Measurements from ENCODE around the gene TPP2.

Gene TPP2

DNA sequence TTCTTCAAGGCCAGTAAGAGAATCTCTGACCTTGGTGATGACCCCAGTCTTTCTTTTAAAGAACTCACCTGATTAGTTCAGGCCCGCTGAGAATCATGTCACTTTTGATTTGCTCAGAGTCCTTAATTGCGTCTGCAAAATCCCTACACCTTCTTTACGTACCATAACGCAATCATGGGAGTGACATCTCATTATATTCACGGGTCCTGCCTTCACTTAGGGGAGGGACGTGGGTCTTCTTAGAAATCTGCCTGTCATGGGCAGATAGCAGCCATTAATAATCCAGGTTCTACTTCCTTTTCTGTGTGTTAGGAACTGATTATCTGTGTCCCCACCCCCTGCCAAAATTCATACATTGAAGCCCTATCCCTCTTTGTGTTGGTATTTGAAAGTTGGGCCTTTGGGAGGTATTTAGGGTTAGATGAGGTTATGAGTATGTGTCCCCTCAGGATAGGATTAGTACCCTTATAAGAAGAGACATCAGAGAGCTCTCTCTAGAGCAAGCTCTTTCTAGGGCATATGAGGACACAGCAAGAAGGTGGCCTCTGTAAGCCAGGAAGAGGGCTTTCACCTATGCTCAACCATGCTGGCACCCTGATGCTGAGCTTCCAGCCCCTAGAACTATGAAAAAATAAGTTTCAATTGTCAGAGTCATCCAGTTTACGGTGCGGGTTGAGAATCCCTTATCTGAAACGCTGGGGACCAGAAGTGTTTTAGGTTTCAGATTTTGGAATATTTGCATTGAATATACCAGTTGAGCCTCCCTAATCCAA, 9.9 kb downstream of the TPP2 start:
- no peaks in the 10 kb centered on the region for H3K27me3 ChIP-seq (ENCODE audit: insufficient read depth, low read length)
- no peak overlapping the region for H3K4me3 ChIP-seq (ENCODE audit: low read length)
- H3K36me3 ChIP-seq (ENCODE audit: insufficient read depth, low read length), result peaks cover 61% of the 10 kb centered on the region
- no peak overlapping the region for H2AFZ ChIP-seq (ENCODE audit: low read depth, low read length)
- H3K4me1 ChIP-seq (ENCODE audit: insufficient read depth, low read length), result peaks cover 15% of the 10 kb centered on the region
- H3K9me3 ChIP-seq (ENCODE audit: low read length), result no peaks in the 10 kb centered on the region

DNA sequence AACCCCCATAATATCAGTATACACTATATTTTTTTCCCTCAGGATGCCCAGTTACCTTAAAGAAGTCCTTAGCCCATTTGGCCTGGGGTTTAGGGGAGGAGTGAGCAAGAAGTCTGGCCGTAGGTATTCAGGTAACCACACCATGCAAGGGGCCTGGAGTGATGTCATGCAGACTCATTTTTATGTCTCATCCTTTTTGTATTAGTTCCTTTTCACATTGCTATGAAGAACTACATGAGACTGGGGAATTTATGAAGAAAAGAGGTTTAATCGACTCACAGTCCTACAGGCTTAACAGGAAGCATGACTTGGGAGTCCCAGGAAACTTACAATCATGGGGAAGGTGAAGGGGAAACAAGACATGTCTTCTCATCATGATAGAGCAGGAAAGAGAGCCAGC, 12.2 kb downstream of the TPP2 start:
- Histone ChIP-seq H3K4me1 (ENCODE audit: insufficient read depth, low read length) (no peaks in the 10 kb centered on the region), H3K27me3 (ENCODE audit: insufficient read depth, low read length) (no peaks in the 10 kb centered on the region), H3K36me3 (ENCODE audit: insufficient read depth, low read length) (peaks cover 56% of the 10 kb centered on the region), H3K9me3 (ENCODE audit: low read length) (no peaks in the 10 kb centered on the region), H3K4me3 (ENCODE audit: low read length) (no peak overlapping the region), H2AFZ (ENCODE audit: low read depth, low read length) (no peak overlapping the region)

DNA sequence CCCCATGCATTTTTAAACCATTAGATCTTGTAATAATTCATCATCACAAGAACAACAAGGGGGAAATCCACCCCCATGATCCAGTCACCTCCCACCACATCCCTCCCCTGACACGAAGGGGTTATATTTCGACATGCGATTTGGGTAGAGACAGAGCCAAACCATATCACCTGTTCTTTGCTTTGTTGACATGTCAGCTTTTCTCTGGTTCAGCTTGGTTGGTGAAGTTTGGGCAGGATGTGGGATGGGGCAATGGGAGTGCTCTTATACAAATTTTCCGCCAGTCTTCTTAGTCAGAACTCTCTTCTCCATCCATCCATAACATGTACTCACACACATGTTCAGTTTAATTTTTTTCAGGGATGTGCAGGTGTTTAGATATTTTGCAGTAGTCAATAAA, 12.9 kb downstream of the TPP2 start:
- H2AFZ ChIP-seq (ENCODE audit: low read depth, low read length), result no peak overlapping the region
- H3K9me3 ChIP-seq (ENCODE audit: low read length), result no peaks in the 10 kb centered on the region
- H3K4me1 ChIP-seq (ENCODE audit: insufficient read depth, low read length), result no peaks in the 10 kb centered on the region
- H3K4me3 ChIP-seq (ENCODE audit: low read length), result no peak overlapping the region
- peaks cover 60% of the 10 kb centered on the region for H3K36me3 ChIP-seq (ENCODE audit: insufficient read depth, low read length)
- H3K27me3 ChIP-seq (ENCODE audit: insufficient read depth, low read length), result no peaks in the 10 kb centered on the region

DNA sequence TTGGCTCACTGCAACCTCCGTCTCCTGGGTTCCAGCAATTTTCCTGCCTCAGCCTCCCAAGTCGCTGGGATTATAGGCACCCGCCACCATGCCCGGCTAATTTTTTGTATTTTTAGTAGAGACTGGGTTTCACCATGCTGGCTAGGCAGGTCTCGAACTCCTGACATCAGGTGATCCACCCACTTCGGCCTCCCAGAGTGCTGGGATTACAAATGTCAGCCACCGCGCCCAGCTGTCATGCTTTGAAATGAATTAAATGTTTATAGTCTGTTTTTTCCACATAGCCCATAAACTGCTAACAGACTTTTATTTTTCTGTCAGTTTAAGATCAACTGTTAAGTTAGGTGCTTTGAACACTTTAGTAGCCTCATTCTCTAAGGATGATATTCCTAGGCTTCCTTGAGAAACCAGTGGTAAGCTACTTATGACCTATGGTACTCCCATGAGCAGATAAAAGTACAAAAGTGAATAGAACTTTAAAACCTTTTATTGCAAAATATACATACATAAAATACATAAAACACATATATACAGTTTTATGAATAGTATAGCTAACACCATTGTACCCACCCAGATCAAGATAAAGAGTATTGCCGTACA, 13.6 kb downstream of the TPP2 start:
- H3K9me3 ChIP-seq (ENCODE audit: low read length), result no peaks in the 10 kb centered on the region
- peaks cover 60% of the 10 kb centered on the region for H3K36me3 ChIP-seq (ENCODE audit: insufficient read depth, low read length)
- H3K4me1 ChIP-seq (ENCODE audit: insufficient read depth, low read length), result no peaks in the 10 kb centered on the region

DNA sequence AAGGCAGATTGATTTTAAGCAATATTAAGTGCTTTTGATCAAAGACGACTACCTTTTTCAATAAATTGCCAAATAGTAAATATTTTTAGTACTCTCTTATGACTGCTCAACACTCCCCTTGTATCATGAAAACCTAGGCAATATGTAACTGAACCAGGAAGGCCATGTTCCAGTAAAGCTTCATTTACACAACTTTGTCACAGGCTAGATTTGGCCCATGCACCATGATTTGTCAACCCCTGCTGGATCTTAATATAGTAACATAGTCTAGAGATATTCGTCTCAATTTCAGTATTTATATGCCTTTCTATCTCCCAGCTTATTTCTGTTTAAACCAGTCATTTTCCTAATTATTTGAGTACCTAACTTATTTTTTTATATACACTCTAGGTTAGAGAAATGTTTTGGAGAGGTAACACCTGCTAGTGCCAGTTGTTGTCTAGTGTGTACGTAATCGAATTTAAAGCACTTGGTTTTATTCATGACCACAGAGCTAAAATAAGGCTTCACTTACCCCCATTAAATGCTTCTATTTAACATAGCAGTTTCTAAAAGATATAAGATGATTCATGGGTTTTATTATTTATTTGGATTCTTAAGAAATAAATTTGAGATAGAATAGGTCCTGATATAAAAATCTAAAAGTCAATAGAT, 21.0 kb downstream of the TPP2 start:
- no peak overlapping the region for H3K4me3 ChIP-seq (ENCODE audit: low read length)
- peaks cover 75% of the 10 kb centered on the region for H3K36me3 ChIP-seq (ENCODE audit: insufficient read depth, low read length)
- no peak overlapping the region for H2AFZ ChIP-seq (ENCODE audit: low read depth, low read length)
- H3K4me1 ChIP-seq (ENCODE audit: insufficient read depth, low read length), result no peaks in the 10 kb centered on the region
- H3K9me3 ChIP-seq (ENCODE audit: low read length), result no peaks in the 10 kb centered on the region
- no peaks in the 10 kb centered on the region for H3K27me3 ChIP-seq (ENCODE audit: insufficient read depth, low read length)

More for the DNA sequence above, 13.6 kb downstream of the TPP2 start:
- H3K4me3 ChIP-seq (ENCODE audit: low read length), result no peak overlapping the region
- no peaks in the 10 kb centered on the region for H3K27me3 ChIP-seq (ENCODE audit: insufficient read depth, low read length)
- H2AFZ ChIP-seq (ENCODE audit: low read depth, low read length), result no peak overlapping the region

DNA sequence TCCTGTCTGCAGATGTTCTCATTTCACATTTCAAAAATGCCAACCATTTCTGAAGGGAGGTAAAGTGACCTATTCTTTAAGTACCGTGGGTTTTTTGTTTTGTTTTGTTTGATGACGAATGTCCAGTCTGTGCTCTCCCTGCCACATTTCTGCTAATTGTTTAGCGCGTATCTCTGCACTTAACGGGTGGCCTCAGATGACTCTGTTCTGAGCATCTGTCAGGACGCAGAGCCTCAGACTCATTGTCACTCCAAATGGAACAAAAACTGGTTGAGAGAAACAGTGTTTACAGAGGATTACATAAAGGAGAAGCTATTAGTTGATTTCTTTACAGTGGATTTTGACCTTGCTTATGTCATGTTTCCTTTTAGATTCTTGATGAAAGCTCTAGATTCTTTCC, 23.7 kb downstream of the TPP2 start:
- Histone ChIP-seq H2AFZ (ENCODE audit: low read depth, low read length) (no peak overlapping the region), H3K27me3 (ENCODE audit: insufficient read depth, low read length) (no peaks in the 10 kb centered on the region), H3K9me3 (ENCODE audit: low read length) (no peaks in the 10 kb centered on the region), H3K36me3 (ENCODE audit: insufficient read depth, low read length) (peaks cover 82% of the 10 kb centered on the region), H3K4me1 (ENCODE audit: insufficient read depth, low read length) (no peaks in the 10 kb centered on the region), H3K4me3 (ENCODE audit: low read length) (no peak overlapping the region)

DNA sequence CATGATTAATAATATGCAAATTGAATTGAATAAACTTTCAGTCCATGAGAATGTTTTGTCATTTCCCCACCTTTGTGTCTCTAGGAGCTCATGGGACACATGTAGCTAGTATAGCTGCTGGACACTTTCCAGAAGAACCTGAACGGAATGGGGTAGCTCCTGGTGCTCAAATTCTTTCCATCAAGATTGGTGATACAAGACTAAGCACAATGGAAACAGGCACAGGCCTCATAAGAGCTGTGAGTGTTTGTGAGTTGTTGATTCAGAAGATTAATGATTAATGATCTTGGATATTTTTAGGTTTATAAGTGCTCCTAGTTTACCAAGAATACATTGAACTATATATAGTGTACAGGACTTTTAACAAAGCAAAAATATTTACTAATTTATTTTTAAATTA, 30.1 kb downstream of the TPP2 start:
- no peaks in the 10 kb centered on the region for H3K4me1 ChIP-seq (ENCODE audit: insufficient read depth, low read length)
- no peak overlapping the region for H3K4me3 ChIP-seq (ENCODE audit: low read length)
- no peak overlapping the region for H2AFZ ChIP-seq (ENCODE audit: low read depth, low read length)
- H3K9me3 ChIP-seq (ENCODE audit: low read length), result no peaks in the 10 kb centered on the region
- H3K36me3 ChIP-seq (ENCODE audit: insufficient read depth, low read length), result peaks cover 81% of the 10 kb centered on the region
- H3K27me3 ChIP-seq (ENCODE audit: insufficient read depth, low read length), result no peaks in the 10 kb centered on the region

DNA sequence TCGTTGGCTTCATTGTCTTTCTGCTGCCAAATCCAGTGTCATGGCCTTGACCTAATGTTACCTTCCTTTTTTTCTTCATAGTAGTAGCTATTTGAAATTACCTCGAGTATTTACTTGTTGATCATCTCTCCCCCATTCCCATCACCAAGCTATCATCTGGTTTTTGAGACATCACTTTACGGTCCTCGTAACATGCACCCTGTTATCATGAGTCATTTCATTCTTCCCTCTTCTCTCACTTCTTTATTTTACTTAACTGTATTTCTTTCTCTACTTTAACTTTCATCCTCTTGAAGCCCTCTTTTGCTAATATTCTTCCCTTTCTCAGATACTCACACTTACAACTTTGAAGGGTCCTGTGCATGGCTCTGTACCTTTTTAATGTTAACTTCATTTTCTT, 31.8 kb downstream of the TPP2 start:
- no peak overlapping the region for H2AFZ ChIP-seq (ENCODE audit: low read depth, low read length)
- H3K36me3 ChIP-seq (ENCODE audit: insufficient read depth, low read length), result peaks cover 80% of the 10 kb centered on the region
- H3K9me3 ChIP-seq (ENCODE audit: low read length), result no peaks in the 10 kb centered on the region
- H3K4me1 ChIP-seq (ENCODE audit: insufficient read depth, low read length), result no peaks in the 10 kb centered on the region
- H3K4me3 ChIP-seq (ENCODE audit: low read length), result no peak overlapping the region
- no peaks in the 10 kb centered on the region for H3K27me3 ChIP-seq (ENCODE audit: insufficient read depth, low read length)

DNA sequence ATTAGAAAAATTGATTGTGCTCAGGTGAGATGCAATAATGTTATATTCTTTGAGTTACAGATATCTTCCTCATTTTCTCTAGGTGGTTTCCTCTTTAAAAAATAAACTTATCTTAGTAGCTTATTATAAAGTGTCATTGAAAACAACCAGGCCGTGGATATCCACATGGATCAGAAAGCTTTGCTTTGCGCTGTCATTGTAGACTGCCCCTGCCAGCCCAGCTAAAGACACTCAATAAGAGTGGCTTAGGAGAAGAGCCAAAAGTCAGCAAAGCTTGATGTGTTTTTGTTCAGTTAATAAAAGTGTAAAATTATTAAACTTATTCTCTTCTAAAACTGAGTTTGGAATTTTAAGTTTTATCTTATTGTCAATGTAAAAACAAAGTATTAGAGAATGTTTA, 34.4 kb downstream of the TPP2 start:
- Histone ChIP-seq H3K4me1 (ENCODE audit: insufficient read depth, low read length) (no peaks in the 10 kb centered on the region), H2AFZ (ENCODE audit: low read depth, low read length) (no peak overlapping the region), H3K27me3 (ENCODE audit: insufficient read depth, low read length) (no peaks in the 10 kb centered on the region), H3K9me3 (ENCODE audit: low read length) (no peaks in the 10 kb centered on the region), H3K36me3 (ENCODE audit: insufficient read depth, low read length) (peaks cover 86% of the 10 kb centered on the region), H3K4me3 (ENCODE audit: low read length) (no peak overlapping the region)

DNA sequence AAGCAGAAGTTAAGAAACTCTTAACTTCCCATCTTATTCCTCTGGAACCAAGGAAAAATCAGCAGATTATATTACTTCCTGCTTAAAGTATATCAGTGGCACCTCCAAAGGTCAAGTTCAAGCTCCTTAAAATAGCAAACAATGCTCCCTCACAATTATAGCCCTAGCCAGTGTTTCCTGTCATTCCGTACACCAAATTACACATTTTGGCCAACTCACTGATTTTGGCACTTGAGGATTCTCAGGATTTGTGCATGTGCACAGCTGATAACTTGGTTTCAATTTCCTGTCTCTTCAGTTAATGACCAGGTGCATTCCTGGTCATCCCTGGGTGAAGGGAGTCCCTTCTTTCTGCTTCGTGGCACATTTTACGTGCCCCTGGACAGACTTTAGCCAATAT, 42.0 kb downstream of the TPP2 start:
- Histone ChIP-seq H3K4me1 (ENCODE audit: insufficient read depth, low read length) (no peaks in the 10 kb centered on the region), H3K27me3 (ENCODE audit: insufficient read depth, low read length) (no peaks in the 10 kb centered on the region), H2AFZ (ENCODE audit: low read depth, low read length) (no peak overlapping the region), H3K9me3 (ENCODE audit: low read length) (no peaks in the 10 kb centered on the region), H3K4me3 (ENCODE audit: low read length) (no peak overlapping the region), H3K36me3 (ENCODE audit: insufficient read depth, low read length) (peaks cover 92% of the 10 kb centered on the region)

DNA sequence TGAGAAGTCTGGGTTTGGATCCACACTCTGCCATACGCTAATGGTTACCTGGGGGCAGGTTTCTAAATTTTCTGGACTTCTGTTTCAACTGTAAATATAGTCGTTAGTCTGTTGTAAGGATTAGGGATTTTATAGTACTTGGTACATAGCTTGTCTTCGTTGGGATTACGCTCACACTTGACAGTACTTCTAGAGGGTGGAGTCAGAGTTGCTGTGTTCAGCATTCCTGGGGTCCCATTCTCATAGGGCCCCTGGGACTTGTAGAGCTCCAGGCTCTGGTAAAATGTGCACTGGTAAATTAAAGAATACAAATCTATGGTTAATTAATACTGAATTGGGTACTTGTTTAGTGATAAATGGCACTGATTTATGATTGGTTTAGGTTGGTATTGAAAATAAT, 45.2 kb downstream of the TPP2 start:
- no peaks in the 10 kb centered on the region for H3K9me3 ChIP-seq (ENCODE audit: low read length)
- no peaks in the 10 kb centered on the region for H3K4me1 ChIP-seq (ENCODE audit: insufficient read depth, low read length)
- no peak overlapping the region for H3K4me3 ChIP-seq (ENCODE audit: low read length)
- H3K27me3 ChIP-seq (ENCODE audit: insufficient read depth, low read length), result no peaks in the 10 kb centered on the region
- H3K36me3 ChIP-seq (ENCODE audit: insufficient read depth, low read length), result peaks cover 92% of the 10 kb centered on the region
- H2AFZ ChIP-seq (ENCODE audit: low read depth, low read length), result no peak overlapping the region

DNA sequence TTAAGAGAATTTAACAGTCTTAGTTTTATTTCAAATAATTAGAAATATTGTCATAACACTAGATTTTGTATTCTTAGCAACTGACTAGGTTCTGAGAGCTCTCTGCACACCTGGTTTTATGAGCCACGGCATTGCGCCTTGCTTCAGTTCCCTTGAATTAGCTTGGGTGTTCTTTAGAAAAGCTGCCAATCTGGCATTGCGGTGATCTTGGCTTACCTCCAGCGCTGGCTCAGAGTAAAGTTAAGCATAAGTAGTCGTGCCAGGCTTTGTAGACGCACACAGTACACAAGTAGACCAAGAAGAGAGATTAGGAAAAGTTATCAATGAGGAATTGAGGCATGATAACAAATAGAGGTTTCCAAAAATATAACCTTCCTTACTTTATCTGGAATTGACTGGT, 45.7 kb downstream of the TPP2 start:
- Histone ChIP-seq H3K9me3 (ENCODE audit: low read length) (no peaks in the 10 kb centered on the region), H3K27me3 (ENCODE audit: insufficient read depth, low read length) (no peaks in the 10 kb centered on the region), H3K36me3 (ENCODE audit: insufficient read depth, low read length) (peaks cover 92% of the 10 kb centered on the region), H3K4me1 (ENCODE audit: insufficient read depth, low read length) (no peaks in the 10 kb centered on the region), H3K4me3 (ENCODE audit: low read length) (no peak overlapping the region), H2AFZ (ENCODE audit: low read depth, low read length) (no peak overlapping the region)

DNA sequence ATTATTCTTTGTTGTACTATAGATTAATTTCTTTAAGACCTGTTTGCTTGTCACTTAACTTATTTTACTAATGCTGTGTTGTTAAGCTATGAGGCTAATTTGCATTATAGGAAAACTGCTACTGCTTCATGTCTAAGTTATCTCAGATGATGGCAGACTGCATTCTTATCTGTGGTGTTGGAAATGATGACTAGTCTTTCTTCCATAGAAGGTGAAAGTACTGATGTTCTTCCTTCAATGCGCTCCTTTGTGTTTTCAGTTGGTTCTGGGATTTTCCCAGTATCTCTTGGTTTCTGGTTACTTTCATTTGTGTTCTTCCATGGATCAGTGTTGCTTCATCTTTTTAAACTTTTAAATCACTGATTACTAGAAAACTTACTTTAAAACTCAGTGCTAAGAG, 46.9 kb downstream of the TPP2 start:
- H2AFZ ChIP-seq (ENCODE audit: low read depth, low read length), result no peak overlapping the region
- peaks cover 91% of the 10 kb centered on the region for H3K36me3 ChIP-seq (ENCODE audit: insufficient read depth, low read length)

More for the DNA sequence above, 46.9 kb downstream of the TPP2 start:
- Histone ChIP-seq H3K4me3 (ENCODE audit: low read length) (no peak overlapping the region), H3K9me3 (ENCODE audit: low read length) (no peaks in the 10 kb centered on the region), H3K27me3 (ENCODE audit: insufficient read depth, low read length) (no peaks in the 10 kb centered on the region), H3K4me1 (ENCODE audit: insufficient read depth, low read length) (no peaks in the 10 kb centered on the region)

Data from neuron (in vitro differentiated cells).